Measurements from ENCODE around the gene DSCAM.

DSCAM gene

GRCh38 chr21:40610345-40610744 is 236.6 kb downstream of the DSCAM start:
- DNase-seq, result no peak

GRCh38 chr21:40606341-40606740 is 240.6 kb downstream of the DSCAM start:
- no peak for DNase-seq

- no peak for DNase-seq
Measured at GRCh38 chr21:40605094-40605493, 241.9 kb downstream of the DSCAM start.

- no peak for DNase-seq
Measured at GRCh38 chr21:40603774-40604173, 243.2 kb downstream of the DSCAM start.

GRCh38 chr21:40602080-40602479 is 244.9 kb downstream of the DSCAM start:
- DNase-seq, result no peak

GRCh38 chr21:40595806-40596205 is 251.2 kb downstream of the DSCAM start:
- DNase-seq, result no peak

- DNase-seq, result no peak
Measured at GRCh38 chr21:40587736-40588346, 259.1 kb downstream of the DSCAM start.

GRCh38 chr21:40586575-40586974 is 260.4 kb downstream of the DSCAM start:
- DNase-seq, result no peak

- DNase-seq, result no peak
Measured at GRCh38 chr21:40577285-40578043, 269.5 kb downstream of the DSCAM start.

GRCh38 chr21:40575976-40576375 is 271.0 kb downstream of the DSCAM start:
- DNase-seq, result peak; percentile 60

GRCh38 chr21:40569357-40569756 is 277.6 kb downstream of the DSCAM start:
- DNase-seq, result no peak

- DNase-seq, result no peak
Measured at GRCh38 chr21:40568807-40569206, 278.2 kb downstream of the DSCAM start.

GRCh38 chr21:40567501-40567900 is 279.5 kb downstream of the DSCAM start:
- no peak for DNase-seq

GRCh38 chr21:40566486-40566885 is 280.5 kb downstream of the DSCAM start:
- no peak for DNase-seq

GRCh38 chr21:40564318-40564717 is 282.6 kb downstream of the DSCAM start:
- DNase-seq, result no peak

GRCh38 chr21:40563900-40564299 is 283.1 kb downstream of the DSCAM start:
- DNase-seq, result no peak

GRCh38 chr21:40562242-40563002 is 284.5 kb downstream of the DSCAM start:
- no peak for DNase-seq

- DNase-seq, result no peak
Measured at GRCh38 chr21:40556442-40556968, 290.5 kb downstream of the DSCAM start.

- no peak for DNase-seq
Measured at GRCh38 chr21:40555021-40555528, 291.9 kb downstream of the DSCAM start.

GRCh38 chr21:40553781-40554180 is 293.2 kb downstream of the DSCAM start:
- DNase-seq, result no peak

GRCh38 chr21:40547906-40548513 is 298.9 kb downstream of the DSCAM start:
- no peak for DNase-seq

- DNase-seq, result no peak
Measured at GRCh38 chr21:40546647-40547046, 300.3 kb downstream of the DSCAM start.

GRCh38 chr21:40540216-40540615 is 306.7 kb downstream of the DSCAM start:
- no peak for DNase-seq

Measured in fibroblast of skin of back (primary cell).